Eye (tissue), 1 donor: ENCODE measurements around the gene SMYD1.
A peak's percentile ranks its signal among the peaks of the same experiment; 100 is the strongest.

ENCODE experiments used
- DNase-seq: peaks from one replicate; pipeline ENCODE4 v3.0.0-alpha.2; 2015

SMYD1 gene

GRCh38 chr2:88090446-88091283 lies 23.0 kb downstream of the SMYD1 start:
- DNase-seq, result no peak

GRCh38 chr2:88091943-88092342 lies 24.3 kb downstream of the SMYD1 start:
- DNase-seq, result no peak

GRCh38 chr2:88092773-88093172 lies 25.1 kb downstream of the SMYD1 start:
- no peak for DNase-seq

GRCh38 chr2:88095022-88095421 lies 27.4 kb downstream of the SMYD1 start:
- DNase-seq, result peak; percentile 27

GRCh38 chr2:88096708-88097107 lies 29.1 kb downstream of the SMYD1 start:
- no peak for DNase-seq

GRCh38 chr2:88097192-88097591 lies 29.6 kb downstream of the SMYD1 start:
- DNase-seq, result no peak

GRCh38 chr2:88097891-88098557 lies 30.4 kb downstream of the SMYD1 start:
- DNase-seq, result no peak

GRCh38 chr2:88098558-88098900 lies 30.9 kb downstream of the SMYD1 start:
- DNase-seq, result no peak

- peak; percentile 58 for DNase-seq
These were observed 32.3 kb downstream of the SMYD1 start for GRCh38 chr2:88099798-88100488.

GRCh38 chr2:88100489-88100858 lies 32.8 kb downstream of the SMYD1 start:
- no peak for DNase-seq

GRCh38 chr2:88108796-88109195 lies 41.2 kb downstream of the SMYD1 start:
- DNase-seq, result no peak

- no peak for DNase-seq
These were observed 43.2 kb downstream of the SMYD1 start for GRCh38 chr2:88110830-88111229.

GRCh38 chr2:88113069-88113468 lies 45.4 kb downstream of the SMYD1 start:
- no peak for DNase-seq

- peak; percentile 50 for DNase-seq
These were observed 47.3 kb downstream of the SMYD1 start for GRCh38 chr2:88114889-88115288.

- DNase-seq, result no peak
These were observed 48.3 kb downstream of the SMYD1 start for GRCh38 chr2:88115825-88116518.

GRCh38 chr2:88116669-88117432 lies 49.2 kb downstream of the SMYD1 start:
- no peak for DNase-seq

- DNase-seq, result no peak
These were observed 50.3 kb downstream of the SMYD1 start for GRCh38 chr2:88117973-88118372.

- DNase-seq, result no peak
These were observed 54.1 kb downstream of the SMYD1 start for GRCh38 chr2:88121678-88122077.

GRCh38 chr2:88122141-88122884 lies 54.7 kb downstream of the SMYD1 start:
- no peak for DNase-seq

GRCh38 chr2:88123164-88123974 lies 55.7 kb downstream of the SMYD1 start:
- no peak for DNase-seq
